SHP77 treated with DMSO at 0.1 percent for 48 hours (cell line): ENCODE measurements around the gene NUMA1.

Source experiments
- DNase-seq: peaks from one replicate; lab custom pipeline; 2025; lab: John Stamatoyannopoulos, UW

The NUMA1 gene

DNA sequence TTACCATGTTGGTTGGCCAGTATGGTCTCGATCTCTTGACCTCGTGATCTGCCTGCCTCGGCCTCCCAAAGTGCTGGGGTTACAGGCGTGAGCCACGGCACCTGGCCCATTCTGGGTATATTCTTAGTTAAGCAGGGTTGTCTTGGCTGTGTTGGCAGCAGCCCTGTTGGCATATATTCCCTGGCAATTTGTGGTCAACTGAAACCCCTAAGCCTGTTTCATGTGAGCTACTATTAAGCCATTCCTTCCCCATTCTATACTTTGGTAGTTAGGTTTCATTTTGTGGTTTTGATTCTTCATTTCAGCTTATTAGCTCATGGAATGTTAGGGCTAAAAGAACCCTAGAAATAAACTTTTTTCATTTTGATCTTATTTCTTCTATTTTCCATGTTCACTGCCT lies 103.8 kb downstream of the NUMA1 start:
- DNase-seq = no peak

- DNase-seq = no peak
Observed at GRCh38 chr11:71971680-71972079, 108.7 kb downstream of the NUMA1 start.

GRCh38 chr11:71964641-71965040 lies 115.7 kb downstream of the NUMA1 start:
- DNase-seq = no peak

DNA sequence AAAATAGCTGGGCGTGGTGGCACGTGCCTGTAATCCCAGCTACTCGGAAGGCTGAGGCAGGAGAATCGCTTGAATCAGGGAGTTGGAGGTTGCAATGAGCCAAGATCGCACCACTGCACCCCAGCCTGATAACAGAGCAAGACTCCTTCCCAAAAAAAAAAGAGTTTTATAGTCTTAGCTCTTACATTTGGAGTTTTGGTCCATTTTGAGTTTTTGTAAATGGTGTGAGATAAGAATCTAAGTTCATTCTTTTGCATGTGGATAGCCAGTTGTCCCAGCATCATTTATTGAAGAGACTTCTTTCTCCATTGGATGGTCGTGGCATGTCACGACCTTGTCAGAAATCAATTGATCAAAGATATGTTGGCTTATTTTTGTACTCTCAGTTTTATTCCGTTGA lies 116.9 kb downstream of the NUMA1 start:
- no peak for DNase-seq

DNA sequence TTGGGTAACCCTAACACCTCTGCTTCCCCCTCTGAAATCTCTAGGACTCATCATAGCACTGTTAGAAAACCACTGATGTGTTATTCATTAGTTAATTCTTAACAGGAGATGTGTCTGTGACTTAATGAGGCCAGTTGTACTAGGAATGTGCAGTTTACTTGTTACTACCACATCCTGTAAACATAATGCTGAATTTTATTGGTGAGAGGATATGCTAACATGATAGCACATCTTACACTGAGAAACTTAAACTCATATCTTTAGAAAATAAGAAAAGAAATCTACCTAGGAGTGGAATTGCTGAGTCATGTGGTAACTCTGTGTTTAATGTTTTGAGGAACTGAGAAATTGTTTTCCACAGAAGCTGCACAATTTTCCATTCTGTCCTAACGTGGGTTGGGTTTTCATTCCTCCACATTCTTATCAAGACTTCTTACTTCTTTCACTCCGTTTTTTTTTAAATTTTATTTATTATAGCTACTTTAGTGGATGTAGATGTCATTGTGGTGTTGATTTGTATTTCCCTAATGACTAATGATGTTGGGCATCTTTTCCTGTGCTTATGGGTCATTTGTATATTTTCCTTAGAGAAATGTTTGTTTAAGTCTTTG lies 117.8 kb downstream of the NUMA1 start:
- DNase-seq = no peak

- no peak for DNase-seq
Observed at GRCh38 chr11:71955898-71956456, 124.4 kb downstream of the NUMA1 start.
